ENCODE data around the gene SSBP1.

DNA sequence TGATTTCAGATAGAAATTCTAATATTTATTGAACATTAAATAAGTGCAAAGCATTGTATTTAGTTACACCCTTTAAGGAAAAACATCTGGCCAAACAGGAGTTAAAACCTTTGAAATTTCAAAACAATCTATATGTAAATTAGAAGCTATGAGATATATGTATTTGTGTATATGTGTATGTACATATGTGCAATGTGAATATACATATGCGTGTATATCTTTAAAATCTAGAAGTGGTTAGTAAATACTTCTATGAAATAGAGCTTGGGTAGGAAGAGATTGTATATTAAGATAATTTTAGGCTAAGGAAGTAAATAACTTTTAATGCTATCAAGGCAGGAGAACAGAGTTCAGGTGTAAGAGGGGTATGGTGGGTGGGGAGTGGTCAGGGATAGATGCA lies 20.7 kb upstream of the SSBP1 start:
- TF ChIP-seq, protein P1, sequence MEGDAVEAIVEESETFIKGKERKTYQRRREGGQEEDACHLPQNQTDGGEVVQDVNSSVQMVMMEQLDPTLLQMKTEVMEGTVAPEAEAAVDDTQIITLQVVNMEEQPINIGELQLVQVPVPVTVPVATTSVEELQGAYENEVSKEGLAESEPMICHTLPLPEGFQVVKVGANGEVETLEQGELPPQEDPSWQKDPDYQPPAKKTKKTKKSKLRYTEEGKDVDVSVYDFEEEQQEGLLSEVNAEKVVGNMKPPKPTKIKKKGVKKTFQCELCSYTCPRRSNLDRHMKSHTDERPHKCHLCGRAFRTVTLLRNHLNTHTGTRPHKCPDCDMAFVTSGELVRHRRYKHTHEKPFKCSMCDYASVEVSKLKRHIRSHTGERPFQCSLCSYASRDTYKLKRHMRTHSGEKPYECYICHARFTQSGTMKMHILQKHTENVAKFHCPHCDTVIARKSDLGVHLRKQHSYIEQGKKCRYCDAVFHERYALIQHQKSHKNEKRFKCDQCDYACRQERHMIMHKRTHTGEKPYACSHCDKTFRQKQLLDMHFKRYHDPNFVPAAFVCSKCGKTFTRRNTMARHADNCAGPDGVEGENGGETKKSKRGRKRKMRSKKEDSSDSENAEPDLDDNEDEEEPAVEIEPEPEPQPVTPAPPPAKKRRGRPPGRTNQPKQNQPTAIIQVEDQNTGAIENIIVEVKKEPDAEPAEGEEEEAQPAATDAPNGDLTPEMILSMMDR (IDR thresholded peaks at IDR 0.05): no peak
- TF ChIP-seq POLR2A (IDR thresholded peaks at IDR 0.05): no peak
